ENCODE measurements around the gene PACSIN2. TPM values are rescaled to one million over a fixed set of nuclear protein-coding genes. Genes with fewer than 3 reads are reported as not detected.

Gene PACSIN2
- polyA plus RNA-seq, 2 of the 4 experiments (the other 2 are of a cell fraction): 60.3 to 94.0 TPM

GRCh38 chr22:43006016-43006505, 8.9 kb downstream of the PACSIN2 start (continued):
- no peak for TF ChIP-seq HES2 (IDR thresholded peaks at IDR 0.05)
- no peak for TF ChIP-seq REST (IDR thresholded peaks at IDR 0.05)
- no peak for TF ChIP-seq RCOR1 (IDR thresholded peaks at IDR 0.05; ENCODE audit: low read depth, low read length)
- TF ChIP-seq HMGXB4 (CRISPR knock-in tag; IDR thresholded peaks at IDR 0.05; ENCODE audit: borderline replicate concordance): no peak

GRCh38 chr22:43005106-43005505, 9.8 kb downstream of the PACSIN2 start:
- no peak overlapping the region for H3K4me3 ChIP-seq
- peaks cover 99% of the 10 kb centered on the region for H3K4me1 ChIP-seq
- 42% methylated on average over 2 of the region's 2 CpGs for WGBS (ENCODE audit: missing lambda C conversion rate)
- H3K9me3 ChIP-seq: no peaks in the 10 kb centered on the region
- H3K4me2 ChIP-seq: peak overlapping the region; percentile 85
- no peak for ATAC-seq
- no peak for DNase-seq (ENCODE audit: low read depth in 1 of 2, low spot score in 1 of 2)
- FAIRE-seq: no peak
- peak overlapping the region; percentile 95 to 99 for H3K27ac ChIP-seq
- CTCF ChIA-PET: interaction anchor here (2.0 to 2.5 kb wide), 2 partner anchors 15 to 29 kb away, joined by 5 to 10 read pairs; no protein-coding TSS in a partner anchor
- no peak for TF ChIP-seq ZC3H11A (IDR thresholded peaks at IDR 0.05)
- no peak for TF ChIP-seq PHF8 (IDR thresholded peaks at IDR 0.05; ENCODE audit: borderline replicate concordance, low read depth)
- no peak for TF ChIP-seq SMC3 (IDR thresholded peaks at IDR 0.05)
- TF ChIP-seq RARB (CRISPR knock-in tag; IDR thresholded peaks at IDR 0.05): no peak
- TF ChIP-seq TP53 (CRISPR knock-in tag; IDR thresholded peaks at IDR 0.05): no peak
- no peak for TF ChIP-seq HMGXB4 (CRISPR knock-in tag; IDR thresholded peaks at IDR 0.05; ENCODE audit: borderline replicate concordance)
- TF ChIP-seq CBX2 (IDR thresholded peaks at IDR 0.05; ENCODE audit: borderline replicate concordance, low read depth): no peak
- TF ChIP-seq RAD21 (conservative IDR thresholded peaks at IDR 0.05 in 1 of 2, IDR thresholded peaks at IDR 0.05 in 1 of 2): no peak
- TF ChIP-seq EHF (CRISPR knock-in tag; IDR thresholded peaks at IDR 0.05): no peak
- TF ChIP-seq ELK1 (IDR thresholded peaks at IDR 0.05; ENCODE audit: low read depth, low read length): no peak
- TF ChIP-seq HDAC2 (IDR thresholded peaks at IDR 0.05): no peak
- no peak for TF ChIP-seq RCOR1 (IDR thresholded peaks at IDR 0.05; ENCODE audit: low read depth, low read length)
- no peak for TF ChIP-seq USF2 (IDR thresholded peaks at IDR 0.05)
- no peak for TF ChIP-seq HES2 (IDR thresholded peaks at IDR 0.05)
- POLR2A ChIA-PET: interaction anchor here (1.5 kb wide), 1 partner anchor 10 kb away, joined by 5 read pairs; the partner anchor contains the start of gene PACSIN2

Data from A549 (cell line).